IPS-20b (cell line): Measurements from ENCODE around the gene KAT14.
A peak's percentile ranks its signal among the peaks of the same experiment; 100 is the strongest.
"Not testable (repeated sequence)": the region's sequence is repeated elsewhere in the genome, so short reads cannot be mapped to it uniquely, and the experiment has no call there.

Source experiments
- H3K27ac ChIP-seq: one replicate; pipeline ENCODE4 v1.5.1; 2013; ENCODE audit warnings: low read length
- H3K27me3 ChIP-seq: 2 replicates; pipeline ENCODE4 v1.6.1; 2013; ENCODE audit warnings: mild to moderate bottlenecking, low read length, inconsistent platforms; ENCODE audit not compliant: insufficient read depth
- H3K36me3 ChIP-seq: 2 replicates; pipeline ENCODE4 v1.6.1; 2013; ENCODE audit warnings: low read depth, mild to moderate bottlenecking, inconsistent platforms, low read length, moderate library complexity; ENCODE audit not compliant: insufficient read depth
- H3K4me1 ChIP-seq: 2 replicates; pipeline ENCODE4 v1.6.1; 2013; ENCODE audit warnings: mild to moderate bottlenecking, control low read depth, inconsistent platforms, low read length, moderate library complexity; ENCODE audit not compliant: insufficient read depth
- H3K4me3 ChIP-seq: 2 replicates; pipeline ENCODE4 v1.5.1; 2013; ENCODE audit warnings: mild to moderate bottlenecking, low read length, inconsistent platforms
- H3K9ac ChIP-seq: 2 replicates; pipeline ENCODE4 v1.6.1; 2013; ENCODE audit warnings: low read depth, mild to moderate bottlenecking, inconsistent platforms, low read length, moderate library complexity
- H3K9me3 ChIP-seq: 2 replicates; pipeline ENCODE4 v1.6.1; 2013; ENCODE audit warnings: mild to moderate bottlenecking, low read depth, low read length, inconsistent platforms; ENCODE audit not compliant: insufficient read depth

Gene KAT14

DNA sequence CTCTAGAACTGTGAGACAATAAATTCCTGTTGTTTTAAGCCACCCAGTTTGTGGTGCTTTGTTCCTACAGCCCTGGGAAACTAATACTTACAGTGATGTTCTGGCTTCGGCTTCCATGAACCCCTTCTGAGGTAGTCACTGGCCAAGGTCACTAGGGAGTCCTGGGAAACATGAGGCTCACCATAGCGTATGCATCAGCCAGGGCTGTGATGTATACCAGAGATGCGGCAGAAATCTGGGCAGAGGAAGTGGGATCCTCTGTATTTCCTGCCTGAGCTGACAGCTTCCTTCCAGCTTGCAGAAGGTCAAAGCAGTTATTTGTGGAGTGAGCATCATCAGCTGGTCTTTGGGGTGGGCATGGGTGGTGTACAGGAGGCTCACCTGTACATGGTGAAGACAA is 27.9 kb downstream of the KAT14 start:
- no peaks in the 10 kb centered on the region for H3K9me3 ChIP-seq
- H3K4me3 ChIP-seq: no peak overlapping the region
- no peaks in the 10 kb centered on the region for H3K27me3 ChIP-seq
- peaks cover 14% of the 10 kb centered on the region for H3K4me1 ChIP-seq
- peak overlapping the region; percentile 7; the same call in 1 of the 2 replicates for H3K9ac ChIP-seq
- peaks cover 46% of the 10 kb centered on the region for H3K36me3 ChIP-seq
- H3K27ac ChIP-seq: peak overlapping the region; percentile 38

DNA sequence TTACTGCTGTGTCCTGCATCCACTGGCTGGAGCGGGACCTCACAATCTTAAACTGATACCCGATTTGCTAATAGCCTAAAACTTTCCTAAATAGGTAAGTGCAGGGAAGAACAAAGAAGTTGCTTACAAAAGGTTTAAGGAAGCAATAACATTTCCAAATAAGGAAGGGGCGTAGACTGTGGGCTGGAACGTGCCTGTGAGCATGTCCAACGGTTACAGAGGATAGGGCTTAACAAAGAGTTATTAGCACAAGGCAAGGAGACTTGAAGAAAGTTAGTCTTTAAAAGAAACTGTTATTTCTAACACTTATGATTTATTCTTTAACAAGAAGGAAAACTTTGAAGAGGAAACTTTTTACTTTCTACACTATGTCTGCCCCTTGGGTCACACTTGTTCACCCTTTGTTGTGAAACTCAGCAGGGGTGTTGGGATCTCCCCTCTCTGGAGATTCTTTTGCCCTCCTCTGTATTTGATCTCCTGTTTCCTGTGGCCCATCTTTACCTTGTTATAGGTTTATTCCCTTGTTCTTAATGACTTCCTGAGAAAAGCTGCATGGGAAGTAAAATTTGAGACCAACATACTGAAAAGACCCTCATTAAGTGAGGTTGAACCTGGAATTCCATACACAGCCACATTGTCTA is 28.7 kb downstream of the KAT14 start:
- Histone ChIP-seq H3K36me3 (peaks cover 44% of the 10 kb centered on the region), H3K9me3 (no peaks in the 10 kb centered on the region), H3K9ac (no peak overlapping the region; the same call in 1 of the 2 replicates), H3K27me3 (no peaks in the 10 kb centered on the region), H3K27ac (no peak overlapping the region), H3K4me3 (no peak overlapping the region), H3K4me1 (peaks cover 14% of the 10 kb centered on the region)

DNA sequence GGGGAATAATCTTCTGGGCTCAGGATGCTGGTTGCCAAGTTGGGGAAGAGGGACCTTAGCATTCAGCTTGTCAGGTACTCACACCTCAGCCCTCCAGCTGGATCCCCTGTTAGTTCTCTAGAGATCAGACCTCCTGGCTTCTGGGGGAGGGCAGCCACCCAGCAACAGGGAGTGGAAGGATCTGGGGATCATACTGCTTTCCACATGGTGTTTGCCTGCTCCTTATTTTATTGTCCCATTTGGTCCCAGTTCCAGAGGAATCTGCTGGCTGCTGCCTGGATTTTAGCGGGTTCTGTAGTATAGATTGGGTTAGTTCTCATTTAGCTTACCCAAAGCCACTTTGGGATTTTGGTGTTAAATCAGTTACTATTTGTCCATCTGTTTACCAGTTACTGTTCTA is 29.3 kb downstream of the KAT14 start:
- Histone ChIP-seq H3K9me3 (no peaks in the 10 kb centered on the region), H3K36me3 (peaks cover 38% of the 10 kb centered on the region), H3K4me3 (no peak overlapping the region), H3K27ac (no peak overlapping the region), H3K4me1 (peaks cover 14% of the 10 kb centered on the region), H3K27me3 (no peaks in the 10 kb centered on the region), H3K9ac (no peak overlapping the region; the same call in 1 of the 2 replicates)

DNA sequence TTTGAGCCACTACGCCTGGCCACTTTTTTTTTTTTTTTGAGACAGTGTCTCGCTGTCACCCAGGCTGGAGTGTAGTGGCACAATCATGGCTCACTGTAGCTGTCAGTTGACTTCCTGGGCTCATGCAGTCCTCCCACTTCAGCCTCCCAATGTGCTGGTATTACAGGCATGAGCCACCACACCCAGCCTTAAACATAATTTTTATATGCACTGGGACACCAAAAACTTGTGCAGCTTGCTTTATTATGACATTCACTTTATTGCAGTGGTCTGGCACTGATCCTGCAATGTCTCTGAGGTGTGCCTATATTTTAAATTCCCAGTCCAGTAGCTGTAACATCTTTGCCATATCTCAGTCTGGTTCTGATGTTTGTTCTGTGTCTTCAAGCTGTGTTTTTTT is 34.7 kb downstream of the KAT14 start:
- no peaks in the 10 kb centered on the region for H3K9me3 ChIP-seq
- H3K4me1 ChIP-seq: no peaks in the 10 kb centered on the region
- H3K36me3 ChIP-seq: peaks cover 18% of the 10 kb centered on the region
- H3K9ac ChIP-seq: no peak overlapping the region
- H3K4me3 ChIP-seq: no peak overlapping the region
- H3K27me3 ChIP-seq: no peaks in the 10 kb centered on the region
- no peak overlapping the region for H3K27ac ChIP-seq

DNA sequence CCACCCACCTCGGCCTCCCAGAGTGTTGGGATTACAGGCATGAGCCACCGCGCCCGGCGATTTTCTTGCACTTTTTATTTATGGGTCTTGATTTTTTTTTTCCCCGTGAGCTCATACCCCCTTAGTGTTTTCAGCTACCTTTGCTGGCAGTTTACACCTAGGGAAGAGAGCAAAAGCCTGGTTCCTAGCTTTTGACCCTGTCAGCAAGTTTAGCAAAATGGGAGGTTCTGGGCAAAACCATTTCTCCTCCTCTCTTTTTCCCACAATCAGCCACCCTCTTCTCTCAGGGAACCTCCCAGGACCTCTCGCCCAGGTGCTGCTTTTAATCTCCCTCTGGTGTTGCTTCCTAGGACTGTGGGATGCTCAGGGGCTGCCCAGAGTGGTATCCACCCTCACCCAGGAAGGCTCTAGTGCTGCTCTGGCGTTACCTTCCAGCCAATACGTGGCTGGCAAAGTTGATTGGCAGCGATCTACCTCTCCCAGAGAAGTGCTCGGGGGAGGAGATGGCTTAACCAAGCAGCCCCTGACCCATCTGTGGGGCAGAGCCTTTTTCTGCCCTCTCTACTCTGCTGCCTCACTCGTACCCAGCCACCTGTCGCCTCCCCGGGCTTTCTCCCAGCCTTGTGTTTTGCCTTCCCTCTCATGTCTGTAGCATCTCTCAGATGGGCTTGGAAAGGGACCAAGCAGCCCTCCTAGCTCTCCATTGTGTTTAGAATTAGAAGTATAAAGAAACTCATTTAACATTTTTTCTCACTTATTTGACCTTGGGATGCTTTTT is 37.4 kb downstream of the KAT14 start:
- Histone ChIP-seq H3K4me1 (no peaks in the 10 kb centered on the region; the same call in 1 of the 2 replicates), H3K36me3 (peaks cover 10% of the 10 kb centered on the region), H3K4me3 (no peak overlapping the region), H3K9me3 (peaks cover 2% of the 10 kb centered on the region; the same call in 1 of the 2 replicates), H3K9ac (no peak overlapping the region), H3K27me3 (no peaks in the 10 kb centered on the region), H3K27ac (no peak overlapping the region)

DNA sequence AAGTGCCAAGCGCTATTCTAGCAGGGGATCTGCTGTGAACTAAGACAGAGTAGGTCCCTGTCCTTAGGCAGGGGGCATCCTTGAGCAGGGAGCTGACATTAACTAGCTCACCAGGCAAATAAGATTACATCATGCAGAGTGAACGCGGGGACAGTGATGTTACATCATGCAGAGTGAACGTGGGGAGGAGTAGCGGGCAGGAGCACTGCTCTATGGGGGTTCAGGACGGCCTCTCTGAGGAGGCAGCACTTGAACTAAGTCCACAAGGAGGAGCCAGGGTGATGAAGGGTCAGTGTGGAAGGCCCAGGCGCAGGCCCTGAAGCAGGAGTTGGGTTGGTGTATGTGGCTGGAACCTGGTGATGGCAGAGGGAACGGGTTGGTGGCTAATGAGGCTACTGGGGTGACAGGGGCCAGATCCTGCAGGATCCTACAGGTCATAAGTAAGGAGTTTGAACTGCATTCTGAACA is 38.7 kb downstream of the KAT14 start:
- no peak overlapping the region for H3K27ac ChIP-seq
- H3K9ac ChIP-seq: no peak overlapping the region
- peaks cover 11% of the 10 kb centered on the region; the same call in 1 of the 2 replicates for H3K36me3 ChIP-seq
- no peaks in the 10 kb centered on the region; the same call in 1 of the 2 replicates for H3K4me1 ChIP-seq
- H3K27me3 ChIP-seq: no peaks in the 10 kb centered on the region
- H3K9me3 ChIP-seq: peaks cover 9% of the 10 kb centered on the region
- no peak overlapping the region for H3K4me3 ChIP-seq

DNA sequence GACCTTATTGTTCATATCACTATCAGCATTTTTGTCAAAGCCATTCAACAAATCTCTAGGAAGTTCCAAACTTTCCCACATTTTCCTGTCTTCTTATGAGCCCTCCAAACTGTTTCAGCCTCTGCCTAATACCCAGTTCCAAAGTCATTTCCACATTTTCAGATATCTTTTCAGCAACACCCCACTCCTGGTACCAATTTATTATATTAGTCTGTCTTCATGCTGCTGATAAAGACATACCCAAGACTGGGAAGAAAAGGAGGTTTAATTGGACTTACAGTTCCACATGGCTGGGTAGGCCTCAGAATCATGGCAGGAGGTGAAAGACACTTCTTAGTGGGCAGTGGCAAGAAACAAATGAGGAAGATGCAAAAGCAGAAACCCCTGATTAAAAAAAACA is 42.7 kb downstream of the KAT14 start:
- not testable (repeated sequence) for H3K27ac ChIP-seq, H3K9ac ChIP-seq, H3K27me3 ChIP-seq, H3K4me1 ChIP-seq, H3K9me3 ChIP-seq, H3K4me3 ChIP-seq
- H3K36me3 ChIP-seq: peaks cover 46% of the 10 kb centered on the region

DNA sequence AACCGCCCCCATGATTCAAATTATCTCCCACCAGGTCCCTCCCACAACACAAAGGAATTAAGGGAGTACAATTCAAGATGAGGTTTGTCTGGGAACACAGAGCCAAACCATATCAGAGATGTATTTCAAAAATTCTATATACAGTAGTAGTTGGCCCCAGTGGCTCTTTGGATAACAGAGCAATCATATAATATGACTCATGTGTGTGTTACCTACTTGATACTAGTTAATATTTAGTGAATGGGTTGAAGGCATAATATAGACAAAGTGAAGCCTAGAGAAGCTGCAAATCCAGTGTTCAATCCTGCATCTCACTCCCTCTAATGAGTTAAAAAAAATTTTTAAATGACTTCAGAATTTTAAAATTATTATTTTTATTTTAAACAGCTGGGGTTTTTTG is 43.2 kb downstream of the KAT14 start:
- no peaks in the 10 kb centered on the region; the same call in 1 of the 2 replicates for H3K4me1 ChIP-seq
- H3K9ac ChIP-seq: no peak overlapping the region
- no peak overlapping the region for H3K4me3 ChIP-seq
- H3K27ac ChIP-seq: no peak overlapping the region
- peaks cover 9% of the 10 kb centered on the region for H3K9me3 ChIP-seq
- no peaks in the 10 kb centered on the region for H3K27me3 ChIP-seq
- H3K36me3 ChIP-seq: peaks cover 50% of the 10 kb centered on the region

DNA sequence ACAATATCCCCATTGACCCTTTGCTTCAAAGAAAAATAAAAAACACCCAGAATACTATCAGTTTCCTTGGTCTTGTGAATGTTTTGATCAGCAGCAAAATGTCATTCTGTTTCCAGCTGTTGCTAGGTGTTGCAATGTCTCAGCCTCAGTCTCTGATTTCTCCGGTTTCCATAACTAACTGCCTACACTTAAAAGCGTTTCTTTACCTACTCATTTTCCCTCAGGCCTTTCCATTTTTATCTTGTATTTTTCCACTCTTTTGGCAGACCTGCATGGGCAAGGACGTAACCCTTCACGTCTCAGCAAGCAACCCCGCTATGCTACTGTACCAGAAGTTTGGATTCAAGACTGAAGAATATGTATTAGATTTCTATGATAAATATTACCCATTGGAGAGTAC is 49.4 kb downstream of the KAT14 start:
- H3K36me3 ChIP-seq: peaks cover 70% of the 10 kb centered on the region
- no peak overlapping the region for H3K27ac ChIP-seq
- no peak overlapping the region for H3K9ac ChIP-seq
- H3K27me3 ChIP-seq: no peaks in the 10 kb centered on the region
- no peaks in the 10 kb centered on the region for H3K4me1 ChIP-seq
- H3K9me3 ChIP-seq: no peaks in the 10 kb centered on the region
- H3K4me3 ChIP-seq: no peak overlapping the region

DNA sequence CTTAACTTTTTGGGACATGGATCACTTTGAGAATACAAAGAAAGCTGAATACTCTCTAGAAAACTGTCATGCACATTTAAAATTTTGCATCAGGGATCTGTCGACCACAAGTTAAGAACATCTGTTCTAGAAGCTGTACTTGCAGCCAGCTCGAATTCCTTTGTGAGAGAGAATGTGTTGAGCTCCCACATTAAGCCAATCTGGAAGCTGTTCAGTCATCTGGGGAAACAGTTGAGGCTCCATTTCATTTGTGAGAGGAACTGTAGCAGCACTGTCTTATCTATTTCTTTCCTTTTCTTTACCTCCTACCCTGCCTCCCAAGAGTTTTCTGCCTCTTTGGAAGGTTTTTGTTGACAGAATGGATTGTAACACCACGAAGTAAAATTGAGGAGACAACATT is 50.8 kb downstream of the KAT14 start:
- H3K27ac ChIP-seq: no peak overlapping the region
- peaks cover 57% of the 10 kb centered on the region for H3K36me3 ChIP-seq
- no peak overlapping the region for H3K4me3 ChIP-seq
- no peaks in the 10 kb centered on the region for H3K4me1 ChIP-seq
- H3K27me3 ChIP-seq: no peaks in the 10 kb centered on the region
- no peak overlapping the region for H3K9ac ChIP-seq
- no peaks in the 10 kb centered on the region for H3K9me3 ChIP-seq

DNA sequence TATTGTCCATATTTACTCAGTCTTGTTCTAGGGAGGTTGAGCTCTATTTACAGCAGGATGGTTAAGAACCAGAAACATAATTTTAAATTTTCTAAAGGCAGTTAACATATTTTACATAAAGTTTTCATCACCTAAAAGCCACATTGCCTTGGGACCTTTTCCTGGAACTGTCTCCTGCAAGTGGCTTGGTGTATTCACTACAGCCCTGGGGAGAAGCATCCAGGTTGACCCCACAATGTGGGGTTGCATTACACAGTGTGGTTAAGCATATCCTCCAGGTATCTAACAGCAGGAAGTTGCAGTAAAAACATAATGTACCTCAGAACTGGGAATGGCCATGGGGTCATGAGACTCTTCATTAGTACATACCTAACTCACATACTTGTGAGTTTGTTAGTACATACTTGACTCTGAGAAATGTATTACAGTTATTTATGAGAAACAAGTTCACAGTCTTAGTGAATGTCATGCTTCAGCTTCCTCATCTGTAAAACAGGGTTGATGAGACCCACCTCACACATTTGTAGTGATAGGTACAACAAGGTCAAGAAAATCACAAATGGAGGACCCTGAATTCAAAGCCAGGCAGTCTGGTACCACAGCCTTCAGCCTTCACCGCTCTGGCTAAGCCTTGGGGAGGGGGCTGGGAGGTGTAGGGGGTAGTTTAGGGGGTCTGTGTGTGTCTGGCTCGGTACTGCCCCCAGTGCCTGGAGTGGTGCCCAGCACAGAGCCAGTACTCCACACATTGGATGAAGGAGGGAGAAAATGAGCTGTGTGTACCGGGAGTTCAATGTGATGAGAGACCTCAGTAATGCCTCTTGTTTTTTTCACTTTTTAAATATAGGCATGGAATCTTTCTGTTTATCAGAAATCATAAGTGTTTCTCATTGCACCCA is 52.9 kb downstream of the KAT14 start:
- Histone ChIP-seq H3K9ac (no peak overlapping the region), H3K27me3 (no peaks in the 10 kb centered on the region), H3K27ac (no peak overlapping the region), H3K4me3 (no peak overlapping the region), H3K9me3 (no peaks in the 10 kb centered on the region), H3K4me1 (no peaks in the 10 kb centered on the region), H3K36me3 (peaks cover 35% of the 10 kb centered on the region)
